ENCODE data around the gene BMAL1. TPM values are rescaled to one million over a fixed set of nuclear protein-coding genes. Genes with fewer than 3 reads are reported as not detected.
A peak's percentile ranks its signal among the peaks of the same experiment; 100 is the strongest.
"Not testable (repeated sequence)": the region's sequence is repeated elsewhere in the genome, so short reads cannot be mapped to it uniquely, and the experiment has no call there.

Gene BMAL1
- total RNA-seq, 1 experiment from 2014 or later, result 9.3 TPM

- not testable (repeated sequence) for H3K27me3 ChIP-seq, H3K4me3 ChIP-seq, H3K9me3 ChIP-seq, H3K36me3 ChIP-seq, DNase-seq
Measured at GRCh38 chr11:13258061-13258460, 19.5 kb upstream of the BMAL1 start.

- H3K36me3 ChIP-seq, result no peaks in the 10 kb centered on the region
- no peak overlapping the region for H3K4me3 ChIP-seq
- no peaks in the 10 kb centered on the region for H3K9me3 ChIP-seq
- no peaks in the 10 kb centered on the region for H3K27me3 ChIP-seq
- DNase-seq, result no peak
Measured at GRCh38 chr11:13258855-13259254, 18.7 kb upstream of the BMAL1 start.

- H3K4me3 ChIP-seq, result no peak overlapping the region
- no peaks in the 10 kb centered on the region for H3K9me3 ChIP-seq
- no peaks in the 10 kb centered on the region for H3K36me3 ChIP-seq
- no peaks in the 10 kb centered on the region for H3K27me3 ChIP-seq
- no peak for DNase-seq
Measured at GRCh38 chr11:13259374-13259773, 18.2 kb upstream of the BMAL1 start.

- H3K27me3 ChIP-seq, result no peaks in the 10 kb centered on the region
- no peaks in the 10 kb centered on the region for H3K36me3 ChIP-seq
- H3K4me3 ChIP-seq, result no peak overlapping the region
- DNase-seq, result no peak
- H3K9me3 ChIP-seq, result no peaks in the 10 kb centered on the region
Measured at GRCh38 chr11:13260201-13260962, 17.2 kb upstream of the BMAL1 start.

- H3K36me3 ChIP-seq, result no peaks in the 10 kb centered on the region
- no peak overlapping the region for H3K4me3 ChIP-seq
- no peaks in the 10 kb centered on the region for H3K27me3 ChIP-seq
- H3K9me3 ChIP-seq, result no peaks in the 10 kb centered on the region
- DNase-seq, result peak; percentile 32
Measured at GRCh38 chr11:13260963-13261588, 16.5 kb upstream of the BMAL1 start.

GRCh38 chr11:13261591-13262061, 16.0 kb upstream of the BMAL1 start:
- Histone ChIP-seq H3K27me3 (no peaks in the 10 kb centered on the region), H3K9me3 (no peaks in the 10 kb centered on the region), H3K4me3 (no peak overlapping the region), H3K36me3 (no peaks in the 10 kb centered on the region)
- peak; percentile 65 for DNase-seq

GRCh38 chr11:13262096-13262495, 15.5 kb upstream of the BMAL1 start:
- Histone ChIP-seq H3K9me3 (no peaks in the 10 kb centered on the region), H3K27me3 (no peaks in the 10 kb centered on the region), H3K36me3 (no peaks in the 10 kb centered on the region), H3K4me3 (no peak overlapping the region)
- DNase-seq, result no peak

GRCh38 chr11:13268791-13269190, 8.8 kb upstream of the BMAL1 start:
- Histone ChIP-seq H3K9me3 (no peaks in the 10 kb centered on the region), H3K27me3 (no peaks in the 10 kb centered on the region), H3K36me3 (no peaks in the 10 kb centered on the region), H3K4me3 (no peak overlapping the region)
- DNase-seq, result no peak

- H3K36me3 ChIP-seq, result no peaks in the 10 kb centered on the region
- no peaks in the 10 kb centered on the region for H3K9me3 ChIP-seq
- no peaks in the 10 kb centered on the region for H3K27me3 ChIP-seq
- H3K4me3 ChIP-seq, result no peak overlapping the region
- peak; percentile 72 for DNase-seq
Measured at GRCh38 chr11:13269775-13270174, 7.8 kb upstream of the BMAL1 start.

- DNase-seq, result no peak
- H3K4me3 ChIP-seq, result no peak overlapping the region
- H3K27me3 ChIP-seq, result peaks cover 7% of the 10 kb centered on the region
- no peaks in the 10 kb centered on the region for H3K36me3 ChIP-seq
- no peaks in the 10 kb centered on the region for H3K9me3 ChIP-seq
Measured at GRCh38 chr11:13271060-13271693, 6.4 kb upstream of the BMAL1 start.

GRCh38 chr11:13276454-13276831, 1.1 kb upstream of the BMAL1 start:
- H3K27me3 ChIP-seq, result peaks cover 17% of the 10 kb centered on the region
- DNase-seq, result no peak
- peak overlapping the region; percentile 78 for H3K4me3 ChIP-seq
- no peaks in the 10 kb centered on the region for H3K36me3 ChIP-seq
- no peaks in the 10 kb centered on the region for H3K9me3 ChIP-seq

- no peaks in the 10 kb centered on the region for H3K36me3 ChIP-seq
- H3K9me3 ChIP-seq, result no peaks in the 10 kb centered on the region
- peak; percentile 99 for DNase-seq
- peak overlapping the region; percentile 78 for H3K4me3 ChIP-seq
- peaks cover 17% of the 10 kb centered on the region for H3K27me3 ChIP-seq
Measured at GRCh38 chr11:13276832-13277767, 490 bp upstream of the BMAL1 start.

GRCh38 chr11:13278609-13279486, 1.3 kb downstream of the BMAL1 start:
- peak overlapping the region; percentile 78 for H3K4me3 ChIP-seq
- DNase-seq, result peak; percentile 14
- H3K27me3 ChIP-seq, result peaks cover 17% of the 10 kb centered on the region
- no peaks in the 10 kb centered on the region for H3K9me3 ChIP-seq
- no peaks in the 10 kb centered on the region for H3K36me3 ChIP-seq

GRCh38 chr11:13279487-13279834, 1.9 kb downstream of the BMAL1 start:
- H3K4me3 ChIP-seq, result no peak overlapping the region
- no peaks in the 10 kb centered on the region for H3K9me3 ChIP-seq
- no peak for DNase-seq

GRCh38 chr11:13280092-13280722, 2.6 kb downstream of the BMAL1 start:
- H3K9me3 ChIP-seq, result no peaks in the 10 kb centered on the region
- H3K4me3 ChIP-seq, result no peak overlapping the region
- no peak for DNase-seq
- peaks cover 17% of the 10 kb centered on the region for H3K27me3 ChIP-seq
- H3K36me3 ChIP-seq, result no peaks in the 10 kb centered on the region

More at GRCh38 chr11:13279487-13279834, 1.9 kb downstream of the BMAL1 start:
- Histone ChIP-seq H3K27me3 (peaks cover 17% of the 10 kb centered on the region), H3K36me3 (no peaks in the 10 kb centered on the region)

Data from MG63 (cell line).